H1 (cell line): ENCODE results near the gene MLC1.

Experiments
- GABPA ChIP-seq: IDR thresholded peaks from 2 replicates; pipeline ENCODE4 v1.6.1; 2011; ENCODE audit warnings: mild to moderate bottlenecking, low read length, moderate library complexity, borderline replicate concordance; ENCODE audit not compliant: insufficient read depth
- POLR2A ChIP-seq, 2 experiments: IDR thresholded peaks; 1 replicate in 1 of 2; 2 replicates in 1 of 2; pipeline ENCODE4 v1.6.1; 2011; ENCODE audit warnings: low read depth in 2 of 2, low read length in 2 of 2, mild to moderate bottlenecking in 2 of 2; ENCODE audit errors: control extremely low read depth in 1 of 2
- RAD21 ChIP-seq, 2 experiments: IDR thresholded peaks in 1 of 2; conservative IDR thresholded peaks in 1 of 2; 2 replicates each; pipeline ENCODE4 v1.6.1; 2011; ENCODE audit warnings: low read depth in 2 of 2, low read length in 2 of 2, improper control_type of control experiment in 1 of 2, inconsistent platforms in 1 of 2, mild to moderate bottlenecking in 1 of 2, moderate library complexity in 1 of 2
- RNF2 ChIP-seq: fragments of 200-900, 300-1000 bp; sonication (generic); IDR thresholded peaks from 2 replicates; pipeline ENCODE4 v1.7.1; 2016; ENCODE audit warnings: borderline replicate concordance, low read depth, mild to moderate bottlenecking, antibody characterized with exemption, low read length; ENCODE audit not compliant: poor library complexity, severe bottlenecking; ENCODE audit errors: missing control alignments
- SP2 ChIP-seq: IDR thresholded peaks from 2 replicates; pipeline ENCODE4 v1.6.1; 2012; ENCODE audit warnings: mild to moderate bottlenecking, low read length, inconsistent platforms
- YY1 ChIP-seq: IDR thresholded peaks from 2 replicates; pipeline ENCODE4 v1.6.1; 2011; ENCODE audit warnings: low read depth, mild to moderate bottlenecking, low read length
- TF ChIP-seq, protein P1 (sequence below): IDR thresholded peaks from 2 replicates; pipeline ENCODE4 v1.6.1; 2011; ENCODE audit warnings: low read depth, mild to moderate bottlenecking, low read length; ENCODE audit not compliant: insufficient read depth
- TF ChIP-seq, protein P2 (sequence below), 3 experiments: IDR thresholded peaks; 1 replicate in 2 of 3; 2 replicates in 1 of 3; pipeline versions ENCODE4 v1.5.1 to v1.6.1; 2011; ENCODE audit warnings: low read length in 3 of 3, mild to moderate bottlenecking in 3 of 3, inconsistent platforms in 2 of 3, low read depth in 1 of 3, moderate library complexity in 1 of 3; ENCODE audit not compliant: insufficient read depth in 1 of 3; ENCODE audit errors: control extremely low read depth in 1 of 3

DNA sequence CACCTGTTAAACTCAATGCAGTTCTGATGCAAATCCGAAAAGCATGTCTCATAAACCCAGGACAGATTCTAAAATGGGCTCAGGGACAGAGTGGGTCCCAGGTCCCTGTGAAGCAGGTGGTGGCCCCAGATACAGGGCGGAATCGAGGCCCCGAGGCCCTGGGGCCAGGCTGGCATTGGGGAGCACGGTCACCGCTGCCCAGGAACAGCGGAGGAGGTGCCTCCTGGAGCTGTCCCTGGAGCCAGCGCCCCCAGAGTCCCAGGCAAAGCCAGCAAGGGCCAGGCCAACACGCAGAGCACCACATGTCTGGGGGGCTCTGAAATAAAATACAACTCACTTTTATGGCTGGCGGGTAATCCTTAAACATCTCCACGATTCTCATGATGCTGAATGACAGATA is 17.1 kb downstream of the MLC1 start:
- no peak for TF ChIP-seq SP2
- TF ChIP-seq RAD21 (IDR thresholded peaks at IDR 0.05 in 1 of 2, conservative IDR thresholded peaks at IDR 0.05 in 1 of 2; ENCODE audit: low read depth in 2 of 2, low read length in 2 of 2), result no peak
- TF ChIP-seq GABPA, result no peak
- TF ChIP-seq POLR2A (IDR thresholded peaks at IDR 0.05; ENCODE audit: control extremely low read depth in 1 of 2, low read depth in 2 of 2, low read length in 2 of 2), result no peak
- TF ChIP-seq YY1, result no peak
- TF ChIP-seq, protein P1, sequence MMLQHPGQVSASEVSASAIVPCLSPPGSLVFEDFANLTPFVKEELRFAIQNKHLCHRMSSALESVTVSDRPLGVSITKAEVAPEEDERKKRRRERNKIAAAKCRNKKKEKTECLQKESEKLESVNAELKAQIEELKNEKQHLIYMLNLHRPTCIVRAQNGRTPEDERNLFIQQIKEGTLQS, result no peak
- no peak for TF ChIP-seq RNF2
- TF ChIP-seq, protein P2, sequence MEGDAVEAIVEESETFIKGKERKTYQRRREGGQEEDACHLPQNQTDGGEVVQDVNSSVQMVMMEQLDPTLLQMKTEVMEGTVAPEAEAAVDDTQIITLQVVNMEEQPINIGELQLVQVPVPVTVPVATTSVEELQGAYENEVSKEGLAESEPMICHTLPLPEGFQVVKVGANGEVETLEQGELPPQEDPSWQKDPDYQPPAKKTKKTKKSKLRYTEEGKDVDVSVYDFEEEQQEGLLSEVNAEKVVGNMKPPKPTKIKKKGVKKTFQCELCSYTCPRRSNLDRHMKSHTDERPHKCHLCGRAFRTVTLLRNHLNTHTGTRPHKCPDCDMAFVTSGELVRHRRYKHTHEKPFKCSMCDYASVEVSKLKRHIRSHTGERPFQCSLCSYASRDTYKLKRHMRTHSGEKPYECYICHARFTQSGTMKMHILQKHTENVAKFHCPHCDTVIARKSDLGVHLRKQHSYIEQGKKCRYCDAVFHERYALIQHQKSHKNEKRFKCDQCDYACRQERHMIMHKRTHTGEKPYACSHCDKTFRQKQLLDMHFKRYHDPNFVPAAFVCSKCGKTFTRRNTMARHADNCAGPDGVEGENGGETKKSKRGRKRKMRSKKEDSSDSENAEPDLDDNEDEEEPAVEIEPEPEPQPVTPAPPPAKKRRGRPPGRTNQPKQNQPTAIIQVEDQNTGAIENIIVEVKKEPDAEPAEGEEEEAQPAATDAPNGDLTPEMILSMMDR (IDR thresholded peaks at IDR 0.05; ENCODE audit: control extremely low read depth in 1 of 3, insufficient read depth in 1 of 3, low read depth in 1 of 3, low read length in 3 of 3), result no peak
